GM19452 (cell line): ENCODE results near the gene TNK2.

Source experiments
- ATAC-seq: cut with Tn5 transposase; IDR thresholded peaks from one replicate; pipeline ENCODE4 v1.9.1; 2021; ENCODE audit not compliant: unreplicated experiment

Gene TNK2

GRCh38 chr3:195854628-195855294 lies 53.6 kb downstream of the TNK2 start:
- ATAC-seq, result no peak

GRCh38 chr3:195853996-195854395 lies 54.4 kb downstream of the TNK2 start:
- no peak for ATAC-seq

- no peak for ATAC-seq
Observed at GRCh38 chr3:195853036-195853435, 55.3 kb downstream of the TNK2 start.

GRCh38 chr3:195850857-195851543 lies 57.4 kb downstream of the TNK2 start:
- peak; percentile 84 for ATAC-seq

GRCh38 chr3:195849322-195850074 lies 58.9 kb downstream of the TNK2 start:
- ATAC-seq, result no peak

- no peak for ATAC-seq
Observed at GRCh38 chr3:195847055-195847950, 61.0 kb downstream of the TNK2 start.

GRCh38 chr3:195845483-195845882 lies 62.9 kb downstream of the TNK2 start:
- no peak for ATAC-seq

- ATAC-seq, result no peak
Observed at GRCh38 chr3:195844671-195845218, 63.6 kb downstream of the TNK2 start.

- ATAC-seq, result no peak
Observed at GRCh38 chr3:195839260-195840010, 68.9 kb downstream of the TNK2 start.

- ATAC-seq, result no peak
Observed at GRCh38 chr3:195838714-195839113, 69.6 kb downstream of the TNK2 start.

GRCh38 chr3:195836476-195837135 lies 71.7 kb downstream of the TNK2 start:
- no peak for ATAC-seq

- no peak for ATAC-seq
Observed at GRCh38 chr3:195835791-195836190, 72.6 kb downstream of the TNK2 start.

- ATAC-seq, result no peak
Observed at GRCh38 chr3:195834675-195835583, 73.4 kb downstream of the TNK2 start.

- ATAC-seq, result no peak
Observed at GRCh38 chr3:195829897-195830254, 78.5 kb downstream of the TNK2 start.

- no peak for ATAC-seq
Observed at GRCh38 chr3:195828762-195829161, 79.6 kb downstream of the TNK2 start.

GRCh38 chr3:195825857-195826804 lies 82.2 kb downstream of the TNK2 start:
- ATAC-seq, result no peak

- ATAC-seq, result no peak
Observed at GRCh38 chr3:195825191-195825588, 83.2 kb downstream of the TNK2 start.
